A549 (cell line): ENCODE data around the gene C3orf70. TPM values are rescaled to one million over a fixed set of nuclear protein-coding genes. Genes with fewer than 3 reads are reported as not detected.

Experiments
- ATAC-seq, 2 experiments: fragments of 200-7000 bp in 1 of 2; fragments of >200 bp in 1 of 2; cut with Nextera tagmentation in 1 of 2; cut with Tn5 transposase in 1 of 2; 3 replicates each; pipeline versions ENCODE4 v1.8.0 to v1.9.1; 2018 to 2020; ENCODE audit warnings: mild to moderate bottlenecking in 1 of 2, moderate library complexity in 1 of 2
- CTCF ChIA-PET: fragments of 300-600 bp; sonication (Branson Sonifier 250); formaldehyde crosslinking; extraction: SDS; loops from one replicate; lab custom pipeline; 2021; ENCODE audit warnings: antibody characterized with exemption, inconsistent platforms; lab: Yijun Ruan, JAX
- POLR2A ChIA-PET: fragments of 350-600 bp; formaldehyde crosslinking; extraction: SDS; loops from one replicate; lab custom pipeline; 2021; ENCODE audit warnings: antibody characterized with exemption, inconsistent platforms; lab: Yijun Ruan, JAX
- DNase-seq, 2 experiments: peaks; one replicate each; pipeline versions ENCODE4 v3.0.0 to v3.0.0-alpha.2; 2011 to 2016; ENCODE audit warnings: low read depth in 1 of 2, low spot score in 1 of 2
- FAIRE-seq: peaks from 2 replicates; lab custom pipeline; 2011; peaks lifted over from hg19 to GRCh38; lab: Jason Lieb, UNC
- H3K27ac ChIP-seq, 2 experiments: fragments of >200 bp; sonication (Bioruptor Twin); formaldehyde crosslinking; 3 replicates each; pipeline ENCODE4 v1.5.1; 2016 to 2017
- H3K4me1 ChIP-seq: fragments of >200 bp; sonication (Bioruptor Twin); formaldehyde crosslinking; 3 replicates; pipeline ENCODE4 v1.6.1; 2016
- H3K4me2 ChIP-seq: fragments of >200 bp; sonication (Bioruptor Twin); formaldehyde crosslinking; 3 replicates; pipeline ENCODE4 v1.6.1; 2016
- H3K4me3 ChIP-seq: fragments of >200 bp; sonication (Bioruptor Twin); formaldehyde crosslinking; 3 replicates; pipeline ENCODE4 v1.5.1; 2016
- H3K9me3 ChIP-seq: fragments of >200 bp; sonication (Bioruptor Twin); formaldehyde crosslinking; 3 replicates; pipeline ENCODE4 v1.6.1; 2016
- BCL3 ChIP-seq: fragments of >200 bp; sonication (Bioruptor Twin); formaldehyde crosslinking; IDR thresholded peaks from 3 replicates; pipeline ENCODE4 v1.6.1; 2016
- BHLHE40 ChIP-seq: IDR thresholded peaks from 2 replicates; pipeline ENCODE4 v1.6.1; 2012; ENCODE audit warnings: low read depth, low read length, inconsistent platforms
- CBX8 ChIP-seq: fragments of 200-600 bp; sonication (generic); IDR thresholded peaks from 2 replicates; pipeline ENCODE4 v1.6.1; 2016
- CHD2 ChIP-seq: fragments of 150-350 bp; IDR thresholded peaks from 2 replicates; pipeline ENCODE4 v1.6.1; 2014; ENCODE audit warnings: low read length; ENCODE audit not compliant: partially characterized antibody
- EHMT2 ChIP-seq: fragments of 200-600 bp; sonication (generic); IDR thresholded peaks from 2 replicates; pipeline ENCODE4 v1.6.1; 2016; ENCODE audit warnings: antibody characterized with exemption, low read depth, mild to moderate bottlenecking, moderate library complexity
- ESRRA ChIP-seq: fragments of 150-350 bp; IDR thresholded peaks from 2 replicates; pipeline ENCODE4 v1.6.1; 2014; ENCODE audit warnings: mild to moderate bottlenecking, low read length, borderline replicate concordance
- FOSB ChIP-seq: fragments of 250-450 bp; sonication (Bioruptor Pico); IDR thresholded peaks from 2 replicates; pipeline ENCODE4 v1.5.0; 2020; ENCODE audit warnings: mild to moderate bottlenecking, moderate library complexity
- FOXS1 ChIP-seq: fragments of 250-450 bp; sonication (Bioruptor Pico); IDR thresholded peaks from 2 replicates; pipeline ENCODE4 v1.5.0; 2020; ENCODE audit warnings: mild to moderate bottlenecking, moderate library complexity
- HEYL ChIP-seq: fragments of 250-450 bp; sonication (Bioruptor Pico); IDR thresholded peaks from 2 replicates; pipeline ENCODE4 v1.8.0; 2021; ENCODE audit warnings: mild to moderate bottlenecking, moderate library complexity
- HOXB5 ChIP-seq: fragments of 250-450 bp; sonication (Bioruptor Pico); IDR thresholded peaks from 2 replicates; pipeline ENCODE4 v1.5.0; 2020; ENCODE audit warnings: mild to moderate bottlenecking, moderate library complexity
- JUN ChIP-seq, 2 experiments: fragments of >200 bp; sonication (Bioruptor Twin); formaldehyde crosslinking; IDR thresholded peaks; 2 replicates in 1 of 2; 3 replicates in 1 of 2; pipeline ENCODE4 v1.6.1; 2016 to 2017
- MAX ChIP-seq: IDR thresholded peaks from 2 replicates; pipeline ENCODE4 v1.6.1; 2012
- NFE2L2 ChIP-seq: fragments of 150-350 bp; conservative IDR thresholded peaks from 2 replicates; pipeline ENCODE4 v1.6.1; 2014; ENCODE audit warnings: low read length
- PBX3 ChIP-seq: IDR thresholded peaks from 2 replicates; pipeline ENCODE4 v1.6.1; 2012
- RCOR1 ChIP-seq: fragments of 150-350 bp; IDR thresholded peaks from 2 replicates; pipeline ENCODE4 v1.6.1; 2014; ENCODE audit warnings: antibody characterized with exemption, low read length, low read depth
- RFX5 ChIP-seq: fragments of 450-650 bp; IDR thresholded peaks from 2 replicates; pipeline ENCODE4 v1.7.1; 2014; ENCODE audit warnings: antibody characterized with exemption, mild to moderate bottlenecking, moderate library complexity
- SMC3 ChIP-seq: fragments of >200 bp; sonication (Bioruptor Twin); formaldehyde crosslinking; IDR thresholded peaks from 3 replicates; pipeline ENCODE4 v1.6.1; 2018; ENCODE audit warnings: inconsistent platforms
- SREBF2 ChIP-seq: fragments of 450-650 bp; IDR thresholded peaks from 2 replicates; pipeline ENCODE4 v1.6.1; 2014; ENCODE audit warnings: mild to moderate bottlenecking, moderate library complexity
- USF2 ChIP-seq: fragments of 450-650 bp; IDR thresholded peaks from 2 replicates; pipeline ENCODE4 v1.6.1; 2014; ENCODE audit warnings: antibody characterized with exemption
- ZSCAN20 ChIP-seq: fragments of 250-450 bp; sonication (Bioruptor Pico); IDR thresholded peaks from 2 replicates; pipeline ENCODE4 v1.8.0; 2022; ENCODE audit warnings: mild to moderate bottlenecking, moderate library complexity
- WGBS: methylation state at CpG from one replicate; pipeline ENCODE4 v1.1.6; 2017; ENCODE audit errors: missing lambda C conversion rate; 5-methylcytosine and 5-hydroxymethylcytosine counted together
- polyA plus RNA-seq, 4 experiments: library from polyadenylated mRNA; depleted of rRNA in 3 of 4; stranded (reverse); fragments of >200 nt; fragmentation: RNase III in 1 of 4; extraction: RNeasy Plus Mini Kit Qiagen cat#74134 plus additional on column Dnase treatment in 1 of 4; gene quantifications; 2 replicates in 3 of 4; 3 replicates in 1 of 4; pipeline ENCODE4 v1.2.3, GENCODE V29; 2011 to 2017
- TF ChIP-seq, protein P1 (sequence below): fragments of 150-350 bp; IDR thresholded peaks from 2 replicates; pipeline ENCODE4 v1.6.1; 2014; ENCODE audit warnings: low read depth, mild to moderate bottlenecking, low read length

The C3orf70 gene
- polyA plus RNA-seq, 2 of the 4 experiments (the other 2 are of a cell fraction) = 0.01 TPM; not detected in 1

- ATAC-seq (no peak), DNase-seq (no peak), FAIRE-seq (no peak)
- TF ChIP-seq FOSB (no peak), CBX8 (no peak), NFE2L2 (no peak), BHLHE40 (no peak), MAX (no peak), ESRRA (no peak), SMC3 (no peak), CHD2 (no peak), SREBF2 (no peak), PBX3 (no peak), EHMT2 (no peak), HOXB5 (CRISPR knock-in tag) (no peak), FOXS1 (no peak)
- 92% methylated on average over 3 of the region's 3 CpGs for WGBS
- no peaks in the 10 kb centered on the region for H3K9me3 ChIP-seq
- no peaks in the 10 kb centered on the region for H3K4me1 ChIP-seq
- no peak overlapping the region for H3K4me3 ChIP-seq
- H3K4me2 ChIP-seq = no peak overlapping the region
- H3K27ac ChIP-seq = no peak overlapping the region
- ChIA-PET POLR2A (no interaction called here), CTCF (interaction anchor here (0.6 to 1.0 kb wide), 5 partner anchors 10 to 1416 kb away, joined by 3 read pairs; no protein-coding TSS in a partner anchor)
Measured at GRCh38 chr3:185030951-185031350, 121.9 kb downstream of the C3orf70 start.

- 94% methylated on average over 3 of the region's 3 CpGs for whole genome bisulfite sequencing
- Histone ChIP-seq H3K4me1 (no peaks in the 10 kb centered on the region), H3K27ac (no peak overlapping the region), H3K9me3 (no peaks in the 10 kb centered on the region), H3K4me2 (no peak overlapping the region), H3K4me3 (no peak overlapping the region)
- POLR2A ChIA-PET = no interaction called here
- FAIRE-seq = no peak
- CTCF ChIA-PET = interaction anchor here (0.6 to 1.0 kb wide), 4 partner anchors 11 to 1416 kb away, joined by 3 read pairs; no protein-coding TSS in a partner anchor
- DNase-seq = no peak
- TF ChIP-seq MAX = no peak
- TF ChIP-seq, protein P1, sequence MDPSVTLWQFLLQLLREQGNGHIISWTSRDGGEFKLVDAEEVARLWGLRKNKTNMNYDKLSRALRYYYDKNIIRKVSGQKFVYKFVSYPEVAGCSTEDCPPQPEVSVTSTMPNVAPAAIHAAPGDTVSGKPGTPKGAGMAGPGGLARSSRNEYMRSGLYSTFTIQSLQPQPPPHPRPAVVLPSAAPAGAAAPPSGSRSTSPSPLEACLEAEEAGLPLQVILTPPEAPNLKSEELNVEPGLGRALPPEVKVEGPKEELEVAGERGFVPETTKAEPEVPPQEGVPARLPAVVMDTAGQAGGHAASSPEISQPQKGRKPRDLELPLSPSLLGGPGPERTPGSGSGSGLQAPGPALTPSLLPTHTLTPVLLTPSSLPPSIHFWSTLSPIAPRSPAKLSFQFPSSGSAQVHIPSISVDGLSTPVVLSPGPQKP = no peak
- no peak for TF ChIP-seq BHLHE40
- no peak for TF ChIP-seq USF2
- TF ChIP-seq BCL3 = no peak
- TF ChIP-seq ZSCAN20 (CRISPR knock-in tag) = no peak
- TF ChIP-seq FOSB = no peak
- no peak for ATAC-seq
Measured at GRCh38 chr3:185030399-185030798, 122.5 kb downstream of the C3orf70 start.

DNA sequence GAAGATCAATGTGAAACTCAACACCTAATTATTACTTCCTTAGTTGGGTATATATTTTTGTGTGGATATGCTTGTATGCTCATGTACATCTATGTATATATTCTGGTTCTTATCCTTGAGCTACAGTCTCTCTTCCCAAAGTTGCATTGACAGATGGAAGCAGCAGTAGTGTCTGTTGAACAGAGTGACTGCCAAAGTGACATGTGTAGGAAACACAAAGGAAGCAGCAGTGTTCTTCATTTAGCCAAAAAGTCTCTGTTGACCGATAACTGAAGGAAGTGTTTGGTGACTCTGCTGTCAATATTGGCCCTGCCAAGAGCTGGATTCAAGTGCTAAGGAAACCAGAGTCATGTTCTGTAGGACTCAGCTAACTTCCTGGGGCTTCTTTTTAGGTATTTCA lies 123.8 kb downstream of the C3orf70 start:
- Histone ChIP-seq H3K9me3 (no peaks in the 10 kb centered on the region), H3K4me1 (no peaks in the 10 kb centered on the region), H3K27ac (no peak overlapping the region), H3K4me2 (no peak overlapping the region), H3K4me3 (no peak overlapping the region)
- FAIRE-seq (no peak), ATAC-seq (no peak), DNase-seq (no peak)
- ChIA-PET POLR2A (no interaction called here), CTCF (interaction anchor here (0.6 to 1.0 kb wide), 2 partner anchors 13 to 147 kb away, joined by 3 to 5 read pairs; no protein-coding TSS in a partner anchor)
- 100% methylated on average over 1 of the region's 1 CpG for WGBS
- TF ChIP-seq SMC3 = no peak
- no peak for TF ChIP-seq JUN (IDR thresholded peaks at IDR 0.05)
- TF ChIP-seq RCOR1 = no peak
- no peak for TF ChIP-seq RFX5
- no peak for TF ChIP-seq ESRRA
- TF ChIP-seq CBX8 = no peak
- TF ChIP-seq HEYL = no peak
